ENCODE data around the gene SPTBN5.

- TF ChIP-seq CTCF (conservative IDR thresholded peaks at IDR 0.05; ENCODE audit: low read length): no peak
- no peak for TF ChIP-seq EZH2phosphoT487 (IDR thresholded peaks at IDR 0.05; ENCODE audit: borderline replicate concordance, low read depth, low read length)
Observed at GRCh38 chr15:41836713-41837454, 57.0 kb downstream of the SPTBN5 start.
